ENCODE results near the gene RAB42. TPM values are rescaled to one million over a fixed set of nuclear protein-coding genes. Genes with fewer than 3 reads are reported as not detected.

RAB42 gene
- total and polyA plus RNA-seq, 2 of the 8 experiments (the other 6 are each of a cell fraction or from before 2014, with no cell fraction given), result 12.5 to 16.6 TPM

DNA sequence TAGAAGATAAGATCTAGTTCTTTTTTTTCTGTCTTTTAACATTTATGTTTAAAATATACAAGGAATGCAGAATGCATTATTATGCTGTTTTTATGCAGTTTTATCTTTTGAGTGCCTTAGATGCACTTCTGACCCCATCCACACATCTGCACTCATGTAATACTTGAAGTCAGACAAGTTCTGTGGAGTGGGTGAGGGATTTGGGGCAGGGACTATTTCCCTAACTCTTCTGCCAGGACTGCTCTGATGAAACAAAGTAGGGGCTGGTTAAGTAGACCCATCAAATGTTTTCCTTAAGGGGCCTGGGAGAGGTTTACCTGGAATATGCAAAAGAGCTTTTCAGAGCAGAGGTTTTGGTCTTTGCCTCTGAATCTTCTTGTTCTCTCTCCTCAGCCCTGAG lies 27.8 kb upstream of the RAB42 start:
- Histone ChIP-seq H2BK12ac (ENCODE audit: low read depth, low read length) (no peak overlapping the region), H3K18ac (ENCODE audit: extremely low read depth, low read length) (no peak overlapping the region), H3K27ac (ENCODE audit: low read depth, low read length) (no peak overlapping the region), H2AK5ac (ENCODE audit: low read depth, low read length) (no peak overlapping the region), H2BK15ac (ENCODE audit: low read length) (no peak overlapping the region), H4K8ac (ENCODE audit: extremely low read depth, insufficient read depth, low read length) (no peak overlapping the region), H2AFZ (ENCODE audit: low read length) (no peak overlapping the region), H2BK120ac (replicated peaks; ENCODE audit: low read depth, low read length) (no peak overlapping the region), H2BK5ac (ENCODE audit: low read depth, low read length) (no peak overlapping the region), H2BK20ac (ENCODE audit: low read length) (no peak overlapping the region), H3K4me3 (ENCODE audit: extremely low read depth in 1 of 4, insufficient read depth in 2 of 4, low read depth in 3 of 4, low read length in 4 of 4) (no peak overlapping the region), H3K56ac (replicated peaks; ENCODE audit: insufficient read length, low read depth, low read length) (no peak overlapping the region), H3K27me3 (replicated peaks in 1 of 4; ENCODE audit: control insufficient read depth in 3 of 4, extremely low read depth in 1 of 4, insufficient read depth in 3 of 4, low read length in 3 of 4) (no peaks in the 10 kb centered on the region), H3K4ac (replicated peaks; ENCODE audit: insufficient read length, low read depth, low read length) (no peak overlapping the region), H3K4me1 (replicated peaks in 1 of 4; ENCODE audit: control insufficient read depth in 3 of 4, insufficient read depth in 4 of 4, low read length in 3 of 4) (no peaks in the 10 kb centered on the region), H3K14ac (ENCODE audit: insufficient read length) (no peak overlapping the region), H3K79me1 (ENCODE audit: low read depth, low read length) (no peaks in the 10 kb centered on the region), H3K79me2 (ENCODE audit: control insufficient read depth in 1 of 2, insufficient read depth in 2 of 2, low read length in 2 of 2) (no peaks in the 10 kb centered on the region), H3K9ac (replicated peaks in 1 of 4; ENCODE audit: extremely low read depth in 1 of 4, low read depth in 3 of 4, low read length in 3 of 4) (no peak overlapping the region), H3K4me2 (ENCODE audit: insufficient read depth in 1 of 2, low read depth in 2 of 2, low read length in 2 of 2) (no peak overlapping the region), H4K20me1 (replicated peaks in 1 of 2; ENCODE audit: control insufficient read depth in 1 of 2, insufficient read depth in 2 of 2, low read length in 2 of 2) (peaks cover 0 to 1% of the 10 kb centered on the region in 2 experiments), H3K23me2 (ENCODE audit: low read depth, low read length) (no peaks in the 10 kb centered on the region), H4K5ac (ENCODE audit: insufficient read length, low read depth, low read length) (no peak overlapping the region), H4K91ac (replicated peaks; ENCODE audit: insufficient read length, low read length) (no peak overlapping the region), H3K36me3 (ENCODE audit: control insufficient read depth in 2 of 4, insufficient read depth in 4 of 4, low read length in 3 of 4) (peaks cover 24 to 63% (median 52%) of the 10 kb centered on the region in 4 experiments), H3K9me3 (ENCODE audit: insufficient read depth in 2 of 2, low read depth in 1 of 2, low read length in 1 of 2) (no peaks in the 10 kb centered on the region), H3K23ac (ENCODE audit: insufficient read length) (no peak overlapping the region)
- FAIRE-seq, result no peak
- TF ChIP-seq CTBP2 (IDR thresholded peaks at IDR 0.05; ENCODE audit: borderline replicate concordance, insufficient read depth, insufficient read length, low read length) (no peak), POLR2AphosphoS5 (IDR thresholded peaks at IDR 0.05; ENCODE audit: low read depth, low read length) (no peak), TEAD4 (IDR thresholded peaks at IDR 0.05; ENCODE audit: low read depth, low read length) (no peak)
- POLR2A ChIA-PET (ENCODE audit: partially characterized antibody), result interaction anchor here (0.6 to 29.3 kb wide), 6 partner anchors 3 to 66 kb away, joined by 3 to 552 read pairs (median 6); partner anchors contain the start of gene TRNAU1AP
- CTCF ChIA-PET (ENCODE audit: partially characterized antibody), result interaction anchor here (0.6 to 2.4 kb wide), 6 partner anchors 10 to 127 kb away, joined by 3 to 9 read pairs (median 4); no protein-coding TSS in a partner anchor
- DNase-seq (ENCODE audit: low read depth in 1 of 2, low spot score in 2 of 2), result no peak
